OCI-LY3 (cell line): Measurements from ENCODE around the gene RFTN1.
A peak's percentile ranks its signal among the peaks of the same experiment; 100 is the strongest.

Experiments
- H2AFZ ChIP-seq: fragments of 200-600, 300-600 bp; shearing (Covaris generic); 2 replicates; pipeline ENCODE4 v1.6.0; 2014; ENCODE audit warnings: antibody characterized with exemption, low read depth, low read length
- H3K27ac ChIP-seq: fragments of 200-600, 300-600 bp; sonication (generic); 2 replicates; pipeline ENCODE4 v1.5.1; 2014; ENCODE audit warnings: mild to moderate bottlenecking, low read length, moderate library complexity, mixed read lengths
- H3K27me3 ChIP-seq: fragments of 200-600, 300-600 bp; sonication (generic); 2 replicates; pipeline ENCODE4 v1.6.1; 2014; ENCODE audit warnings: low read depth, low read length, mixed read lengths
- H3K36me3 ChIP-seq: fragments of 200-600, 300-600 bp; sonication (generic); replicated peaks from 2 replicates; pipeline ENCODE3; 2014; ENCODE audit warnings: low read depth, low read length, mixed read lengths
- H3K4me1 ChIP-seq: fragments of 300-600, 200-600 bp; sonication (generic); 2 replicates; pipeline ENCODE4 v1.6.1; 2014; ENCODE audit warnings: low read length, mixed read lengths
- H3K4me2 ChIP-seq: fragments of 200-600, 300-600 bp; sonication (generic); 2 replicates; pipeline ENCODE4 v1.6.1; 2014; ENCODE audit warnings: low read length, mixed read lengths
- H3K4me3 ChIP-seq: fragments of 300-600, 200-600 bp; sonication (generic); 2 replicates; pipeline ENCODE4 v1.5.1; 2014; ENCODE audit warnings: antibody characterized with exemption, mild to moderate bottlenecking, low read length, moderate library complexity
- H3K79me2 ChIP-seq: fragments of 300-600, 200-600 bp; shearing (Covaris generic); 2 replicates; pipeline ENCODE4 v1.6.1; 2014; ENCODE audit warnings: mild to moderate bottlenecking, low read length, mixed read lengths
- H3K9ac ChIP-seq: fragments of 300-600, 200-600 bp; shearing (Covaris generic); 2 replicates; pipeline ENCODE4 v1.6.0; 2014; ENCODE audit warnings: mild to moderate bottlenecking, low read length, moderate library complexity
- H3K9me3 ChIP-seq: fragments of 200-600, 300-600 bp; shearing (Covaris generic); 2 replicates; pipeline ENCODE4 v1.6.1; 2014; ENCODE audit warnings: low read length, mixed read lengths; ENCODE audit not compliant: insufficient read depth
- H4K20me1 ChIP-seq: fragments of 200-600, 300-600 bp; sonication (generic); 2 replicates; pipeline ENCODE4 v1.6.1; 2016; ENCODE audit warnings: low read length, mixed read lengths; ENCODE audit not compliant: insufficient read depth
- EZH2phosphoT487 ChIP-seq: fragments of 200-600 bp; shearing (Covaris generic); IDR thresholded peaks from 2 replicates; pipeline ENCODE4 v1.6.1; 2018; ENCODE audit warnings: antibody characterized with exemption, mixed run types, low read depth
- TF ChIP-seq, protein P1 (sequence below): fragments of 200-600, 300-600 bp; sonication (generic); IDR thresholded peaks from 2 replicates; pipeline ENCODE4 v1.5.1; 2014; ENCODE audit warnings: antibody characterized with exemption, low read length, low read depth

Gene RFTN1

GRCh38 chr3:16485395-16485992, 28.0 kb downstream of the RFTN1 start:
- Histone ChIP-seq H3K4me1 (peaks cover 47% of the 10 kb centered on the region), H4K20me1 (peaks cover 100% of the 10 kb centered on the region), H3K9me3 (no peaks in the 10 kb centered on the region), H3K27ac (no peak overlapping the region), H3K79me2 (peaks cover 100% of the 10 kb centered on the region), H2AFZ (no peak overlapping the region), H3K9ac (no peak overlapping the region), H3K36me3 (peaks cover 72% of the 10 kb centered on the region), H3K4me3 (no peak overlapping the region), H3K27me3 (no peaks in the 10 kb centered on the region), H3K4me2 (no peak overlapping the region)
- TF ChIP-seq EZH2phosphoT487 = no peak
- TF ChIP-seq, protein P1, sequence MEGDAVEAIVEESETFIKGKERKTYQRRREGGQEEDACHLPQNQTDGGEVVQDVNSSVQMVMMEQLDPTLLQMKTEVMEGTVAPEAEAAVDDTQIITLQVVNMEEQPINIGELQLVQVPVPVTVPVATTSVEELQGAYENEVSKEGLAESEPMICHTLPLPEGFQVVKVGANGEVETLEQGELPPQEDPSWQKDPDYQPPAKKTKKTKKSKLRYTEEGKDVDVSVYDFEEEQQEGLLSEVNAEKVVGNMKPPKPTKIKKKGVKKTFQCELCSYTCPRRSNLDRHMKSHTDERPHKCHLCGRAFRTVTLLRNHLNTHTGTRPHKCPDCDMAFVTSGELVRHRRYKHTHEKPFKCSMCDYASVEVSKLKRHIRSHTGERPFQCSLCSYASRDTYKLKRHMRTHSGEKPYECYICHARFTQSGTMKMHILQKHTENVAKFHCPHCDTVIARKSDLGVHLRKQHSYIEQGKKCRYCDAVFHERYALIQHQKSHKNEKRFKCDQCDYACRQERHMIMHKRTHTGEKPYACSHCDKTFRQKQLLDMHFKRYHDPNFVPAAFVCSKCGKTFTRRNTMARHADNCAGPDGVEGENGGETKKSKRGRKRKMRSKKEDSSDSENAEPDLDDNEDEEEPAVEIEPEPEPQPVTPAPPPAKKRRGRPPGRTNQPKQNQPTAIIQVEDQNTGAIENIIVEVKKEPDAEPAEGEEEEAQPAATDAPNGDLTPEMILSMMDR = no peak

- no peaks in the 10 kb centered on the region for H3K9me3 ChIP-seq
- peaks cover 72% of the 10 kb centered on the region for H3K36me3 ChIP-seq
- no peak overlapping the region for H3K4me3 ChIP-seq
- H3K27me3 ChIP-seq = no peaks in the 10 kb centered on the region
- H3K4me1 ChIP-seq = peaks cover 47% of the 10 kb centered on the region
- no peak overlapping the region for H3K9ac ChIP-seq
- H2AFZ ChIP-seq = no peak overlapping the region
- peaks cover 100% of the 10 kb centered on the region for H3K79me2 ChIP-seq
- TF ChIP-seq, protein P1 = no peak
- TF ChIP-seq EZH2phosphoT487 = no peak
- no peak overlapping the region for H3K27ac ChIP-seq
- H3K4me2 ChIP-seq = no peak overlapping the region
- H4K20me1 ChIP-seq = peaks cover 100% of the 10 kb centered on the region
These were observed 28.5 kb downstream of the RFTN1 start for GRCh38 chr3:16484984-16485383.

- Histone ChIP-seq H3K27me3 (no peaks in the 10 kb centered on the region), H4K20me1 (peaks cover 100% of the 10 kb centered on the region), H3K4me2 (no peak overlapping the region), H3K9ac (no peak overlapping the region), H3K36me3 (peaks cover 74% of the 10 kb centered on the region), H2AFZ (no peak overlapping the region), H3K79me2 (peaks cover 100% of the 10 kb centered on the region), H3K4me1 (peaks cover 47% of the 10 kb centered on the region), H3K27ac (no peak overlapping the region), H3K4me3 (no peak overlapping the region), H3K9me3 (no peaks in the 10 kb centered on the region)
- TF ChIP-seq, protein P1 = no peak
- no peak for TF ChIP-seq EZH2phosphoT487
These were observed 29.3 kb downstream of the RFTN1 start for GRCh38 chr3:16484216-16484615.

GRCh38 chr3:16482770-16483531, 30.5 kb downstream of the RFTN1 start:
- Histone ChIP-seq H3K27me3 (no peaks in the 10 kb centered on the region), H2AFZ (no peak overlapping the region), H3K36me3 (peaks cover 77% of the 10 kb centered on the region), H3K9me3 (no peaks in the 10 kb centered on the region), H3K4me3 (peak overlapping the region; percentile 23; the same call in 1 of the 2 replicates), H3K79me2 (peaks cover 100% of the 10 kb centered on the region), H3K9ac (no peak overlapping the region), H4K20me1 (peaks cover 100% of the 10 kb centered on the region), H3K27ac (peak overlapping the region; percentile 27), H3K4me2 (peak overlapping the region; percentile 55), H3K4me1 (peaks cover 50% of the 10 kb centered on the region)
- TF ChIP-seq, protein P1 = no peak
- TF ChIP-seq EZH2phosphoT487 = no peak
